Smooth muscle cell (in vitro differentiated cells): ENCODE data around the gene ADAMTSL3. TPM values are rescaled to one million over a fixed set of nuclear protein-coding genes. Genes with fewer than 3 reads are reported as not detected.

ENCODE experiments used
- DNase-seq: peaks from one replicate; lab custom pipeline; 2025; ENCODE audit not compliant: unreplicated experiment; lab: John Stamatoyannopoulos, UW
- H2AFZ ChIP-seq: fragments of 200-600 bp; sonication (generic); 2 replicates; pipeline ENCODE4 v1.6.0; 2016; ENCODE audit warnings: antibody characterized with exemption, low read depth, mild to moderate bottlenecking
- H3F3A ChIP-seq: fragments of 200-600 bp; sonication (generic); 2 replicates; pipeline ENCODE4 v1.6.0; 2017; ENCODE audit warnings: antibody characterized with exemption, low read depth
- H3K27ac ChIP-seq: fragments of 200-600 bp; sonication (generic); 2 replicates; pipeline ENCODE4 v1.5.1; 2016; ENCODE audit warnings: low read depth, mild to moderate bottlenecking
- H3K27me3 ChIP-seq: fragments of 200-600 bp; sonication (generic); 2 replicates; pipeline ENCODE4 v1.6.1; 2016; ENCODE audit warnings: low read depth, mild to moderate bottlenecking
- H3K36me3 ChIP-seq: fragments of 200-600 bp; sonication (generic); 2 replicates; pipeline ENCODE4 v1.5.1; 2016; ENCODE audit warnings: low read depth
- H3K4me1 ChIP-seq: fragments of 200-600 bp; sonication (generic); 2 replicates; pipeline ENCODE4 v1.5.1; 2016; ENCODE audit warnings: low read depth
- H3K4me2 ChIP-seq: fragments of 200-600 bp; sonication (generic); 2 replicates; pipeline ENCODE4 v1.6.0; 2016; ENCODE audit warnings: mild to moderate bottlenecking
- H3K4me3 ChIP-seq: fragments of 200-600 bp; sonication (generic); 2 replicates; pipeline ENCODE4 v1.5.1; 2016; ENCODE audit warnings: mild to moderate bottlenecking
- H3K79me2 ChIP-seq: fragments of 200-600 bp; sonication (generic); 2 replicates; pipeline ENCODE4 v1.6.0; 2016; ENCODE audit warnings: low read depth, mild to moderate bottlenecking
- H3K9ac ChIP-seq: fragments of 200-600 bp; sonication (generic); 2 replicates; pipeline ENCODE4 v1.6.0; 2016; ENCODE audit warnings: low read depth
- H3K9me3 ChIP-seq: fragments of 200-600 bp; sonication (generic); replicated peaks from 2 replicates; pipeline ENCODE4 v1.5.1; 2016; ENCODE audit warnings: low read depth
- H4K20me1 ChIP-seq: fragments of 200-600 bp; sonication (generic); 2 replicates; pipeline ENCODE4 v1.6.0; 2016; ENCODE audit warnings: low read depth
- CTCF ChIP-seq: fragments of 200-600 bp; sonication (generic); IDR thresholded peaks from 2 replicates; pipeline ENCODE4 v1.5.1; 2017; ENCODE audit warnings: borderline replicate concordance, mild to moderate bottlenecking, antibody characterized with exemption; ENCODE audit not compliant: insufficient read depth, poor library complexity, severe bottlenecking
- WGBS: methylation state at CpG from one replicate; pipeline ENCODE4 v1.1.7; 2016; ENCODE audit warnings: low lambda C conversion rate; 5-methylcytosine and 5-hydroxymethylcytosine counted together
- polyA plus RNA-seq: library from polyadenylated mRNA; unstranded; fragments of >200 nt; fragmentation: Nextera tagmentation; extraction: Ambion mirVana; gene quantifications from 2 replicates; pipeline ENCODE4 v1.2.1, GENCODE V29; 2016
- total RNA-seq: library from RNA; depleted of rRNA; stranded (reverse); fragments of >200 nt; gene quantifications from 2 replicates; pipeline ENCODE4 v1.2.3, GENCODE V29; 2014

The ADAMTSL3 gene
- total and polyA plus RNA-seq, 2 experiments from 2014 or later, result 0.17 to 0.22 TPM

DNA sequence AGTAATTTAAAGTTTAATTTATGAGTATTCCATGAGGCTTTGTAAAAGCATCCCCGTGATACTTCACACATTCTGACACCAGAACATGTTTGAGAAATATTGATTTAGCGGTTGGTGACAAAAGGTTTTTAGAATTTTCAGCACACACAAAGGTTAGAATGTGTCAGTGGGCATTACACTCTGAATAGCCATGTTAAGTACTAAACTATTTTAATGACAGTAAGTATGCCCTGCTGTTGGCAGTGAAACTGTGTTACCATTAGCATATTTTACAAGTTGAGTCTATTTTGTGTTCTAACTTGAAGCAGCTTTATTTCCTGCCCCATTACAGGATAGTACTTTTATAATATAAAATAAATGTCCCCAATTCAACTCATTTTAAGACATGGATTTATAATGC is 66.5 kb downstream of the ADAMTSL3 start:
- DNase-seq, result no peak
- no peak overlapping the region for H3K4me3 ChIP-seq
- H3K27ac ChIP-seq, result no peak overlapping the region
- H3K4me2 ChIP-seq, result no peak overlapping the region
- H3K9me3 ChIP-seq, result no peaks in the 10 kb centered on the region
- H3K79me2 ChIP-seq, result no peaks in the 10 kb centered on the region
- no peaks in the 10 kb centered on the region for H3K36me3 ChIP-seq
- no peak overlapping the region for H3K9ac ChIP-seq
- no peak overlapping the region for H2AFZ ChIP-seq
- 96% methylated on average over 2 of the region's 2 CpGs for WGBS
- no peak for TF ChIP-seq CTCF
- H4K20me1 ChIP-seq, result no peaks in the 10 kb centered on the region
- no peaks in the 10 kb centered on the region for H3F3A ChIP-seq
- no peaks in the 10 kb centered on the region for H3K27me3 ChIP-seq
- no peaks in the 10 kb centered on the region for H3K4me1 ChIP-seq

- Histone ChIP-seq H3K9ac (no peak overlapping the region), H4K20me1 (no peaks in the 10 kb centered on the region), H3K36me3 (no peaks in the 10 kb centered on the region), H3F3A (no peaks in the 10 kb centered on the region), H3K79me2 (no peaks in the 10 kb centered on the region), H3K4me2 (no peak overlapping the region), H3K4me3 (no peak overlapping the region), H3K27me3 (no peaks in the 10 kb centered on the region), H2AFZ (no peak overlapping the region), H3K9me3 (no peaks in the 10 kb centered on the region), H3K4me1 (no peaks in the 10 kb centered on the region), H3K27ac (no peak overlapping the region)
- TF ChIP-seq CTCF, result no peak
- DNase-seq, result no peak
Observed at GRCh38 chr15:83721031-83721430, 67.1 kb downstream of the ADAMTSL3 start.

- no peak for DNase-seq
- Histone ChIP-seq H3F3A (no peaks in the 10 kb centered on the region), H3K4me2 (no peak overlapping the region), H2AFZ (no peak overlapping the region), H3K27me3 (no peaks in the 10 kb centered on the region), H4K20me1 (no peaks in the 10 kb centered on the region), H3K9ac (no peak overlapping the region), H3K27ac (no peak overlapping the region), H3K79me2 (no peaks in the 10 kb centered on the region), H3K4me3 (no peak overlapping the region), H3K9me3 (no peaks in the 10 kb centered on the region), H3K4me1 (no peaks in the 10 kb centered on the region), H3K36me3 (no peaks in the 10 kb centered on the region)
- no peak for TF ChIP-seq CTCF
- WGBS, result 95% methylated on average over 3 of the region's 3 CpGs
Observed at GRCh38 chr15:83721981-83722380, 68.1 kb downstream of the ADAMTSL3 start.

- Histone ChIP-seq H3F3A (no peaks in the 10 kb centered on the region), H3K4me3 (no peak overlapping the region), H3K9ac (no peak overlapping the region), H3K36me3 (no peaks in the 10 kb centered on the region), H2AFZ (no peak overlapping the region), H3K27me3 (no peaks in the 10 kb centered on the region), H3K4me2 (no peak overlapping the region), H3K27ac (no peak overlapping the region), H4K20me1 (no peaks in the 10 kb centered on the region), H3K9me3 (no peaks in the 10 kb centered on the region), H3K4me1 (no peaks in the 10 kb centered on the region), H3K79me2 (no peaks in the 10 kb centered on the region)
- no peak for TF ChIP-seq CTCF
- 85% methylated on average over 1 of the region's 1 CpG for WGBS
- no peak for DNase-seq
Observed at GRCh38 chr15:83723216-83723615, 69.3 kb downstream of the ADAMTSL3 start.
